ENCODE data around the gene UROC1. TPM values are rescaled to one million over a fixed set of nuclear protein-coding genes. Genes with fewer than 3 reads are reported as not detected.

Gene UROC1
- total RNA-seq, 1 donor, result not detected

DNA sequence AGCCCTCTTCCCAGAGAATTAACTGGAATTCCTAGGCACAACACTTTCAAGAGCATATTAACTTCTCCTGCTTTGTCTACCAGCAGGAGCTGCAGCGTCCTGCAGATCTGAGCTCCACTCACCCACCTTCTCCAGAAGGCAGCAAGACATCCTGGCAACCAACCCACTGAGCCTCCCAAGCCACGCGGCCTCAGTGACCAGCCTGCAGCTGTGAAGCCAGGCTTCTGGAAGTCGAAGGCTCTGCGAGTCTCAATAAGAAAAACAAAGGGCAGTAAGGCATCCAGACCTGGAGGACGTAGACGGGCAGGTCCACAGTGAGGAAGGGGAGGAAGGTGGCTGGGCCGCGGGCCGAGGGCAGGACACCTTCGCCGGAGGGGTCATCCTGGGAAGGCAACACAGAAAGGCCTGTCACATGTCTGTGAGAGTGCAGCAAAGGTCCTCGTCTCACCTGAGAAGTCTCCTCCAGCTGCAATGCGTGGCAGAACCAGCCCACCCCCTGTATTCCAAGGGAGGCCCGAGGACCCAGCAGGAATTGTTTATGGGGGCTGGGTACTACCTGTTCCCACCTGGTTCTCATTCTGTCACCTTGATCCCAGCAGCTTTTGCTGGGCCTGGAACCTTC, 78.1 kb downstream of the UROC1 start:
- no peaks in the 10 kb centered on the region for H3K4me1 ChIP-seq (ENCODE audit: insufficient read depth, low read length)
- peaks cover 3% of the 10 kb centered on the region for H4K20me1 ChIP-seq (ENCODE audit: insufficient read depth, low read length)
- no peaks in the 10 kb centered on the region for H3K79me2 ChIP-seq (ENCODE audit: insufficient read depth, low read length)
- TF ChIP-seq, protein P1, sequence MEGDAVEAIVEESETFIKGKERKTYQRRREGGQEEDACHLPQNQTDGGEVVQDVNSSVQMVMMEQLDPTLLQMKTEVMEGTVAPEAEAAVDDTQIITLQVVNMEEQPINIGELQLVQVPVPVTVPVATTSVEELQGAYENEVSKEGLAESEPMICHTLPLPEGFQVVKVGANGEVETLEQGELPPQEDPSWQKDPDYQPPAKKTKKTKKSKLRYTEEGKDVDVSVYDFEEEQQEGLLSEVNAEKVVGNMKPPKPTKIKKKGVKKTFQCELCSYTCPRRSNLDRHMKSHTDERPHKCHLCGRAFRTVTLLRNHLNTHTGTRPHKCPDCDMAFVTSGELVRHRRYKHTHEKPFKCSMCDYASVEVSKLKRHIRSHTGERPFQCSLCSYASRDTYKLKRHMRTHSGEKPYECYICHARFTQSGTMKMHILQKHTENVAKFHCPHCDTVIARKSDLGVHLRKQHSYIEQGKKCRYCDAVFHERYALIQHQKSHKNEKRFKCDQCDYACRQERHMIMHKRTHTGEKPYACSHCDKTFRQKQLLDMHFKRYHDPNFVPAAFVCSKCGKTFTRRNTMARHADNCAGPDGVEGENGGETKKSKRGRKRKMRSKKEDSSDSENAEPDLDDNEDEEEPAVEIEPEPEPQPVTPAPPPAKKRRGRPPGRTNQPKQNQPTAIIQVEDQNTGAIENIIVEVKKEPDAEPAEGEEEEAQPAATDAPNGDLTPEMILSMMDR (IDR thresholded peaks at IDR 0.05; ENCODE audit: extremely low read depth, low read depth, low read length), result no peak
- no peak overlapping the region for H2AFZ ChIP-seq (ENCODE audit: low read length)
- DNase-seq (ENCODE audit: insufficient read length, low spot score, missing footprints), result no peak
- H3K4me2 ChIP-seq (ENCODE audit: insufficient read depth, low read length), result no peak overlapping the region
- no peaks in the 10 kb centered on the region for H3K9me3 ChIP-seq (ENCODE audit: low read depth, low read length)
- no peak overlapping the region for H3K27ac ChIP-seq (ENCODE audit: low read depth, low read length)
- peaks cover 19% of the 10 kb centered on the region for H3K36me3 ChIP-seq (ENCODE audit: insufficient read depth, low read length)
- H3K27me3 ChIP-seq (ENCODE audit: insufficient read depth, low read length), result no peaks in the 10 kb centered on the region
- no peak overlapping the region for H3K4me3 ChIP-seq (ENCODE audit: insufficient read depth, low read length)

DNA sequence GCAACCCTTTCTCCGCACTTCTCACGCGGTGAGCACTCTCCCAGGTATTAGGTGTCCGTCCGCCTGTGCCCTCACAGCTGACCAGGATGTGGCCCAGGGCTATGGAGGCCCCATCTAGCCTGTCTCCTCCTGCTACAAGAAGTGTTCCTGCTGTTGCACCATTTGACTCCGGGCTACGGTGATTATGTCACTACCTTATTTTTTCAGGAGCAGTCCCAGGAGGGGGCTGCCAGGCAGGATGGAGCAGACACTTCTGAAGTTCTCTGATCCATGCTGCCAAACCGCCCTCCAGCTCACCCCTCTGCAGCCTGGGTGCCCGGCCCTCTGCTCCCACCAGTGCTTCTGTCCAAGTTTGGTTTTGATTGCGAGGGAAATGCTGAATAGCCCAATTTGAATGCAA, 78.8 kb downstream of the UROC1 start:
- peaks cover 3% of the 10 kb centered on the region for H4K20me1 ChIP-seq (ENCODE audit: insufficient read depth, low read length)
- TF ChIP-seq, protein P1 (IDR thresholded peaks at IDR 0.05; ENCODE audit: extremely low read depth, low read depth, low read length), result no peak
- H3K4me2 ChIP-seq (ENCODE audit: insufficient read depth, low read length), result no peak overlapping the region
- peaks cover 19% of the 10 kb centered on the region for H3K36me3 ChIP-seq (ENCODE audit: insufficient read depth, low read length)
- no peak overlapping the region for H3K4me3 ChIP-seq (ENCODE audit: insufficient read depth, low read length)
- H3K27ac ChIP-seq (ENCODE audit: low read depth, low read length), result no peak overlapping the region
- no peak overlapping the region for H2AFZ ChIP-seq (ENCODE audit: low read length)
- DNase-seq (ENCODE audit: insufficient read length, low spot score, missing footprints), result no peak
- H3K4me1 ChIP-seq (ENCODE audit: insufficient read depth, low read length), result no peaks in the 10 kb centered on the region
- no peaks in the 10 kb centered on the region for H3K27me3 ChIP-seq (ENCODE audit: insufficient read depth, low read length)
- no peaks in the 10 kb centered on the region for H3K79me2 ChIP-seq (ENCODE audit: insufficient read depth, low read length)
- no peaks in the 10 kb centered on the region for H3K9me3 ChIP-seq (ENCODE audit: low read depth, low read length)

DNA sequence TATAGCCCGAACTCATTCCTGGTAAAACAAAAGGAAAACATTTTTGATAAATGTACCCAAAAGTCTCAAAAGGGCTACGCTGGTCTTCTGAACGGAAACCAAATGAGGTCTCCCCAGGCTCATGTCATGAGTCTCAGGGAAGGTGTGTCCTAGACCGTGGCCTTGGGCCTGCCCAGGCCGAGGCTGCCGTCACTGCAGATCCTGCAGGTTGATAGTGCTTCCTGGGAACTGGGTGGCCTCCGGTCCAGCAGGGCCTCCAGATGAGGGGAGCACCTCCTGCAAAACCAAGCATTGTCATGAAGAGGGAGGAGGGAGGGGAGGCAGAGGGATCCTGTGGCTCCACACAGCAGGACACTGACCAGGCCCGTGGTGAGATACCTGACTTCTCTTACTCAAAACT, 79.4 kb downstream of the UROC1 start:
- Histone ChIP-seq H3K4me1 (ENCODE audit: insufficient read depth, low read length) (no peaks in the 10 kb centered on the region), H2AFZ (ENCODE audit: low read length) (no peak overlapping the region), H3K4me2 (ENCODE audit: insufficient read depth, low read length) (no peak overlapping the region), H3K27ac (ENCODE audit: low read depth, low read length) (no peak overlapping the region), H3K79me2 (ENCODE audit: insufficient read depth, low read length) (no peaks in the 10 kb centered on the region), H3K27me3 (ENCODE audit: insufficient read depth, low read length) (no peaks in the 10 kb centered on the region), H3K9me3 (ENCODE audit: low read depth, low read length) (no peaks in the 10 kb centered on the region), H3K36me3 (ENCODE audit: insufficient read depth, low read length) (peaks cover 19% of the 10 kb centered on the region), H4K20me1 (ENCODE audit: insufficient read depth, low read length) (peaks cover 3% of the 10 kb centered on the region), H3K4me3 (ENCODE audit: insufficient read depth, low read length) (no peak overlapping the region)
- TF ChIP-seq, protein P1 (IDR thresholded peaks at IDR 0.05; ENCODE audit: extremely low read depth, low read depth, low read length), result no peak
- no peak for DNase-seq (ENCODE audit: insufficient read length, low spot score, missing footprints)

DNA sequence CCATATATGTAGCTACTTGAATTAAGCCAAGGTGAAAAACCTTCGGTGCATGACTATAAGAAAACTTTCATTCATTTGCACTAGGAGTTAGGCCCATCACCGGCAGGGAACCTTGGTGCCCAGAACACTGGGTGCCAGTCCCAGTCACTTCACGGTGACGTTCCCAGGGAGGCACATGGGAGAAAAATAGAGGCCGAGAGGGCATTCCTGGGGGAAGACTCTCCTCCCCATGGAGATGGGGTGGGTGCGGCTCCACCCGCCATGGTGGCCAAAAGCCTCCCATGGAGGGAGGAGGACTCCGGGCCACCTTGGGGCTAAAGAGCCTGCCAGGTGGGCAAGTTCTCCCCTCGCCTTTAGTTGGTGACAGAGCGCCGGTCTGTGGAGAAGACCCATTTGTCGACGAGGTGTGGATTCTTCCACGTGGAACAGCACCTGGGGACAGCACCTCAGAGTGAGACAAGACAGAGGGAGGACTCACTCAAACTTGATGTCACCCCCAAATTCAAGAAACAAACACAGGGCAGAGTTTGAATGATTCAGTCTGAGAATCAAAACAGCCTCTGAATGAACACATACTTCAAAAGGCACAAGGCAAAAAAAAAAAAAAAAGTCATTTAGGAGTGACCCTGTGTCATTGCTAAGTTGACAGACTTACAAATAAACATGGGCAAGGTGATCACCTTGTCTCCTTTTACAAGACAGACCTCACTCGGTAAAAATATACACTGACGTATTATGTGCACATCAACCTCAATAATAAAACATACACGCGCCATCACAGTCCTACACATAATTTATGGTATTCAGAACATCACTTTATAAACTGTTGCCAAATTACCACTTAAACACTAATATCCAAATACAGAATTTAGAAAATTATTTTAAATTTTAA, 80.5 kb downstream of the UROC1 start:
- TF ChIP-seq, protein P1 (IDR thresholded peaks at IDR 0.05; ENCODE audit: extremely low read depth, low read depth, low read length), result no peak
- Histone ChIP-seq H4K20me1 (ENCODE audit: insufficient read depth, low read length) (no peaks in the 10 kb centered on the region), H3K36me3 (ENCODE audit: insufficient read depth, low read length) (peaks cover 19% of the 10 kb centered on the region), H3K4me1 (ENCODE audit: insufficient read depth, low read length) (no peaks in the 10 kb centered on the region), H3K27me3 (ENCODE audit: insufficient read depth, low read length) (no peaks in the 10 kb centered on the region), H3K4me2 (ENCODE audit: insufficient read depth, low read length) (no peak overlapping the region), H3K9me3 (ENCODE audit: low read depth, low read length) (no peaks in the 10 kb centered on the region), H3K79me2 (ENCODE audit: insufficient read depth, low read length) (no peaks in the 10 kb centered on the region), H2AFZ (ENCODE audit: low read length) (no peak overlapping the region), H3K27ac (ENCODE audit: low read depth, low read length) (no peak overlapping the region), H3K4me3 (ENCODE audit: insufficient read depth, low read length) (no peak overlapping the region)
- no peak for DNase-seq (ENCODE audit: insufficient read length, low spot score, missing footprints)
